Retinal pigment epithelial cell (primary cell): ENCODE results near the gene TRPM3.

ENCODE experiments used
- DNase-seq: peaks from one replicate; pipeline ENCODE4 v3.0.0-alpha.2; 2010; ENCODE audit warnings: low read depth
- H3K4me3 ChIP-seq: 2 replicates; pipeline ENCODE4 v1.5.1; 2011; ENCODE audit warnings: mild to moderate bottlenecking, low read length, control low read depth, moderate library complexity
- CTCF ChIP-seq: conservative IDR thresholded peaks from 2 replicates; pipeline ENCODE4 v1.5.1; 2011; ENCODE audit warnings: low read depth, low read length, control low read depth, inconsistent platforms

TRPM3 gene

DNA sequence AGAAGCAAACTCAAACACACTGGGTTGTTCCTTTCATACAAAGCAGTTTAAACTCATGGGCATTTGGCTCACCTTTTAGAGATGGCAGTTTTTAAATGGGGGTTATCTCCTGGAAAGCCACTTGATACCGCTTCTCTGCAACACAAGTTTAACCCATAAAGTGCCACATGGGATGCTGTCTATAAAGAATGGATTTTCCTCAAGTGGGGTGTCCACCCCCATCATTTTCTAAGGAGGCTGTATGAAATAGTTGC is 528 bp upstream of the TRPM3 start:
- H3K4me3 ChIP-seq = no peak overlapping the region
- TF ChIP-seq CTCF = no peak
- DNase-seq = no peak

DNA sequence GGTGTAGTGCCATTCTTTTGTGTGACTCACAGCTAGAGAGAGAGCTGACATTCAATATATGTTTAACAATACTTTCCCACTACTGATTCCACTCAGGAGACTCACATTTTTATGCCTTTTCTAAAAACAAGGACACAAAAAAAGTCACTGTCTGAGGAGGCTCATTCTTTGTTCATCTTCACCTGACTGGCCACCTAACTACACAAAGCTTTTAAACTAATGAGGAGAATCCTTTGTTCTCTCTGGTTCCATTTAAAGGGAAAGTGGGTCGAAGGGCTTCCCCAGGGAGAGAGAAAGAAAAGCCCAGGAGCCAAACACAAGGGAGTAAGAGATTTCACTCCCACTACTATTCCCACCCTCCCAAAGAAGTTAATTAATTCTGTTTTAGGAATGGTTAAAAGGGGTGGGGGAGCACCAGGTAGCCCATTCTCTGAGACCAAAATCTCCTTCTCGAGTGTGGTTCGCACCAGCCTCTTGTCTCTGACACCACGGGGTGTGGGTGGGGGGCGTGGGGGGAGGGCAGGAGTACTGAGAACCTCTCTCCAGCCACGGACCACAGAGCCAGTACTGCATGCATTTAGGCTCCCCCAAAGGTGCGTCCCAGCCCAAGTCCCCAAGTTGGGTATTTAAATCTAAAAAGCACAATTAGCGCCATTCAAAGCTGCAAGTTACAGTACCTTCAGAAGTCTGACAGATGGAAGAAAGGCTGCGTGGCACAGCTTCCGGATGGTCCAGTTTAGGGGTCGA is 747 bp downstream of the TRPM3 start:
- no peak for DNase-seq
- TF ChIP-seq CTCF = no peak
- H3K4me3 ChIP-seq = no peak overlapping the region

GRCh38 chr9:71119746-71120145 is 1.7 kb downstream of the TRPM3 start:
- no peak for TF ChIP-seq CTCF
- DNase-seq = no peak

GRCh38 chr9:71118324-71118723 is 3.1 kb downstream of the TRPM3 start:
- no peak for DNase-seq
- no peak overlapping the region for H3K4me3 ChIP-seq
- TF ChIP-seq CTCF = no peak

More at GRCh38 chr9:71119746-71120145, 1.7 kb downstream of the TRPM3 start:
- no peak overlapping the region for H3K4me3 ChIP-seq

DNA sequence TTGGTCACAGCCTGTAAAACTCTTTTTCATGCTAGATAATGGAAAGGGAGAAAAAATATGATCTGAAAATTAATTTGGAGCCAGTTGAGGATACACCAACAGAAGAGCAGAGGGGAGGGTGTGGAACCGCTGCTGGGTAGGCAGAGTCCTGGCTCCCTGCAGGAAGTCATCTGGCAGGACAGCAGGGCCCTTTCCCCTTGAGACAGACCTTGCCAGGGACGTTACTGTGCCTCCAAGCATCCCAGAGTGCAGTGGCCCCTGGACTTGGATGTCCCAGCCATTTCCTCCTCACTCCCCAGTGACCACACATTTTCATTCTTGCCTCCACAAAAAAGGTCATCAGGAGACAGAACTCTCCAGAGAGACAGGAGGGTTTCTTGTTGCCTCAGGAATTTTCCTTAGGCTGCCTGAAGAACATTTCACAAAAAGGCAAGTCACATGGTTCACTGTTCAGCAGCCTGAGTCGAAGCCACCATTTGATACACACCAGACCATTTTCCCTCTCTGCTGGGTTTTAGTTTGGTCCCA is 5.9 kb downstream of the TRPM3 start:
- H3K4me3 ChIP-seq = no peak overlapping the region
- DNase-seq = no peak
- TF ChIP-seq CTCF = no peak

- TF ChIP-seq CTCF = no peak
- no peak overlapping the region for H3K4me3 ChIP-seq
- DNase-seq = no peak
These were observed 8.6 kb downstream of the TRPM3 start for GRCh38 chr9:71112866-71113265.

GRCh38 chr9:71108937-71109336 is 12.5 kb downstream of the TRPM3 start:
- DNase-seq = no peak
- H3K4me3 ChIP-seq = no peak overlapping the region
- TF ChIP-seq CTCF = no peak
